ENCODE data around the gene ENOSF1. TPM values are rescaled to one million over a fixed set of nuclear protein-coding genes. Genes with fewer than 3 reads are reported as not detected.

Gene ENOSF1
- total and polyA plus RNA-seq, 3 donors from 2014 or later = 29.2 to 119 (median 88.5) TPM

DNA sequence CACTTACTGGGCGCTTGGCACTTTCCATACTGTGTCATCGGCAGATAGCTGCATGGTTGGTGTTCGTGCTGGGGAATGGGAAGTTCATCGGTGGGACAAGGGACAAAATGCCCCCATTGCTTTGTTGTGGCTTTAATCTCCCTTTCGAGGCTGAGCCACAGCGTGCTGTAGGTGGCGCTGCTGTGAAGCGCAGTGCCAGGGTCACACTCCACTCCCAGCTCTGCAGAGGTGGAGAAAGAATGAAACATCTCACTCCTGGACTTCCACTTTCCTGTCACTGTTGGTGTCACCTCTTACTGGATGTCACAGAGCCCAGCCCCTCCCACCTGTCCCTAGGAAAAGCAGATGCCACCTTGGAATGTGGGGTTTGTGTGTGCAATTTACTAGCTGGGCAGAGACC, 46.3 kb downstream of the ENOSF1 start:
- no peak for DNase-seq
- Histone ChIP-seq H3K27ac (no peak overlapping the region), H3K4me3 (no peak overlapping the region), H3K27me3 (no peaks in the 10 kb centered on the region), H3K36me3 (ENCODE audit: low read depth, missing control alignments) (no peaks in the 10 kb centered on the region), H3K9me3 (no peaks in the 10 kb centered on the region), H3K4me1 (no peaks in the 10 kb centered on the region)
- 70 to 86% methylated on average over 5 to 8 of the region's 8 CpGs for WGBS, 2 donors
- intact Hi-C loops (cut with DNase I; ENCODE audit: low total_unique reads) = no loop called here
- TF ChIP-seq, protein P1, sequence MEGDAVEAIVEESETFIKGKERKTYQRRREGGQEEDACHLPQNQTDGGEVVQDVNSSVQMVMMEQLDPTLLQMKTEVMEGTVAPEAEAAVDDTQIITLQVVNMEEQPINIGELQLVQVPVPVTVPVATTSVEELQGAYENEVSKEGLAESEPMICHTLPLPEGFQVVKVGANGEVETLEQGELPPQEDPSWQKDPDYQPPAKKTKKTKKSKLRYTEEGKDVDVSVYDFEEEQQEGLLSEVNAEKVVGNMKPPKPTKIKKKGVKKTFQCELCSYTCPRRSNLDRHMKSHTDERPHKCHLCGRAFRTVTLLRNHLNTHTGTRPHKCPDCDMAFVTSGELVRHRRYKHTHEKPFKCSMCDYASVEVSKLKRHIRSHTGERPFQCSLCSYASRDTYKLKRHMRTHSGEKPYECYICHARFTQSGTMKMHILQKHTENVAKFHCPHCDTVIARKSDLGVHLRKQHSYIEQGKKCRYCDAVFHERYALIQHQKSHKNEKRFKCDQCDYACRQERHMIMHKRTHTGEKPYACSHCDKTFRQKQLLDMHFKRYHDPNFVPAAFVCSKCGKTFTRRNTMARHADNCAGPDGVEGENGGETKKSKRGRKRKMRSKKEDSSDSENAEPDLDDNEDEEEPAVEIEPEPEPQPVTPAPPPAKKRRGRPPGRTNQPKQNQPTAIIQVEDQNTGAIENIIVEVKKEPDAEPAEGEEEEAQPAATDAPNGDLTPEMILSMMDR (IDR thresholded peaks at IDR 0.05) = no peak
- no peak for TF ChIP-seq POLR2A (IDR thresholded peaks at IDR 0.05)

DNA sequence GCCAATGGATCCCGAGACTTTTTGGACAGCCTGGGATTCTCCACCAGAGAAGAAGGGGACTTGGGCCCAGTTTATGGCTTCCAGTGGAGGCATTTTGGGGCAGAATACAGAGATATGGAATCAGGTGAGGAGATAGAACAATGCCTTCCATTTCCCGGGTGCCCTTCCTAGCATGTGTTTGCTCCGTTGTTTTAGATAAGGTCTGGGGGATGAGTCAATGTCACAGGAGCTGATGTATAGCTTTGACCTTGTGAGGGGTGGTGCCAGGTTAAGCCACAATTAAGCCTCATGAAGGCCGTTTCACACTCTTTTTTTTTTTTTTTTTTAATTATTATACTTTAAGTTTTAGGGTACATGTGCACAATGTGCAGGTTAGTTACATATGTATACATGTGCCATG, 50.2 kb downstream of the ENOSF1 start:
- TF ChIP-seq POLR2A (IDR thresholded peaks at IDR 0.05) = no peak
- TF ChIP-seq, protein P1 (IDR thresholded peaks at IDR 0.05) = no peak
- Histone ChIP-seq H3K27me3 (no peaks in the 10 kb centered on the region), H3K4me3 (no peak overlapping the region), H3K36me3 (ENCODE audit: low read depth, missing control alignments) (no peaks in the 10 kb centered on the region), H3K27ac (no peak overlapping the region), H3K9me3 (no peaks in the 10 kb centered on the region), H3K4me1 (no peaks in the 10 kb centered on the region)
- no peak for DNase-seq
- intact Hi-C loops (cut with DNase I; ENCODE audit: low total_unique reads) = no loop called here
- WGBS, 2 donors = 80 to 86% methylated on average over 4 of the region's 4 CpGs

DNA sequence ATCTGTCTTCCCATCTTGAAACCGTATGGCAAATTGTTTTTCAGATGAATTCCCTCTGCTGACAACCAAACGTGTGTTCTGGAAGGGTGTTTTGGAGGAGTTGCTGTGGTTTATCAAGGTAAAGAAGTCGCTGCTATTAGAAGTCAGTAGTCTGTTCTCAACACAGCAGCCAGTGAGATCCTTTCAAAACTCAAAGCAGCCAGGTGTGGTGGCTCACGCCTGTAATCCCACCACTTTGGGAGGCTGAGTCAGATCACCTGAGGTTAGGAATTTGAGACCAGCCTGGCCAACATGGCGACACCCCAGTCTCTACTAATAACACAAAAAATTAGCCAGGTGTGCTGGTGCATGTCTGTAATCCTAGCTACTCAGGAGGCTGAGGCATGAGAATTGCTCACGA, 52.8 kb downstream of the ENOSF1 start:
- no peaks in the 10 kb centered on the region for H3K4me1 ChIP-seq
- no peak overlapping the region for H3K4me3 ChIP-seq
- H3K27me3 ChIP-seq = no peaks in the 10 kb centered on the region
- TF ChIP-seq, protein P1 (IDR thresholded peaks at IDR 0.05) = no peak
- no peak for TF ChIP-seq POLR2A (IDR thresholded peaks at IDR 0.05)
- no peak overlapping the region for H3K27ac ChIP-seq
- intact Hi-C loops (cut with DNase I; ENCODE audit: low total_unique reads) = no loop called here
- 86 to 89% methylated on average over 6 of the region's 6 CpGs for WGBS, 2 donors
- H3K36me3 ChIP-seq (ENCODE audit: low read depth, missing control alignments) = no peaks in the 10 kb centered on the region
- no peak for DNase-seq
- H3K9me3 ChIP-seq = no peaks in the 10 kb centered on the region

DNA sequence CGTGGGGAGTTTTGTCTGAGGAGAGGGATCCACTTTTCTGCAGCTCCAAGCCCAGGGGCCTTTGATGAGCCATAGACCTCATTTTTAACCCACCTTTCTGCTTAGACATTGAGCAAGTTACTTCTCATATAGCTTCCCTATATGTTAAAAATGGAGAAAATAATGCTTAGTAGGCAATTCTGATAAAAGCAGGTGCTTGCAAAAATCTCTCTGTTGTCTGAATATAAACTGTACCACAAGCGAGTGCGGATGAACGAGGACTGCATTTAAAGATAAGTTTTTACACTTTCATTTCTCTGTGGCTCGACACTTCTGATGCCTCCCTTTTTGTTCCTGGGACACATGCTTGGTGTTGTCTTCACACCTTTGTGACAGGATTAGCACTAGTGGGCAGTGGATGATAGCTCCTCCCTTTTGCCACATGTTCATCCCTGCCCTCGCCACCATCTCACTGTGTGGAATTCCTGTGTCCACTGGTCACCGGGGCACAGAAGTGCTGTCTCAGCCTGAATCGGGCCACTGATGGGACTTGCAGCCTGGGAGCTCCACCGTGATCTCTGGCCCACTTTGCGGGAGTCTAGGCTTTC, 53.4 kb downstream of the ENOSF1 start:
- Histone ChIP-seq H3K27ac (no peak overlapping the region), H3K4me1 (no peaks in the 10 kb centered on the region), H3K9me3 (no peaks in the 10 kb centered on the region), H3K36me3 (ENCODE audit: low read depth, missing control alignments) (no peaks in the 10 kb centered on the region), H3K27me3 (no peaks in the 10 kb centered on the region), H3K4me3 (peak overlapping the region in 1 of 2 donors; percentile 72)
- intact Hi-C loops (cut with DNase I; ENCODE audit: low total_unique reads) = no loop called here
- DNase-seq = no peak
- no peak for TF ChIP-seq POLR2A (IDR thresholded peaks at IDR 0.05)
- TF ChIP-seq, protein P1 (IDR thresholded peaks at IDR 0.05) = no peak
- WGBS, 2 donors = 72 to 74% methylated on average over 10 of the region's 10 CpGs
